Activated CD8-positive, alpha-beta memory T cell treated with anti-CD3 and anti-CD28 coated beads, Interleukin-2, amount 50 U/mL, for 24 hours (primary cell): ENCODE results near the gene PER3.

Source experiments
- DNase-seq: peaks from one replicate; pipeline ENCODE4 v3.0.0-alpha.2; 2020; ENCODE audit errors: extremely low read depth

Gene PER3

DNA sequence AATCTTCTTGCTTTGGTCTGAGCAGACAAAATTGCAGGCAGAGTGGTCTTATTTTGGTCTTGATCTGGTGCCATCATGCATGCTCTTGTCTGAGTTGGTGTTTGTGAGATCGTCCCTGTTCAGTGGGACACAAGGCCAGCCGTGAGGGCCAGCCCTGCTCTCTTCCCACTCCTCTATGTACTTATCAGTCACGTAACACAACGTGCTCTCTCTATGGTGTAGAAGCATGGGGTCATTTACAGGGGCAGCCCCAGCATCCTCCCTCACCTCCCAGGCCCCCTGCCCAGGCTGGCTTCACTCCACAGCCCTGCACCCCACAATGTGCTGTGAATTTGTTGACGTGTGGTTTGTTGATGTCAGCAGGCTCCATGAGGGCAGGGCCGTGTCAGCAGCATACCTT lies 87.0 kb downstream of the PER3 start:
- DNase-seq = no peak

DNA sequence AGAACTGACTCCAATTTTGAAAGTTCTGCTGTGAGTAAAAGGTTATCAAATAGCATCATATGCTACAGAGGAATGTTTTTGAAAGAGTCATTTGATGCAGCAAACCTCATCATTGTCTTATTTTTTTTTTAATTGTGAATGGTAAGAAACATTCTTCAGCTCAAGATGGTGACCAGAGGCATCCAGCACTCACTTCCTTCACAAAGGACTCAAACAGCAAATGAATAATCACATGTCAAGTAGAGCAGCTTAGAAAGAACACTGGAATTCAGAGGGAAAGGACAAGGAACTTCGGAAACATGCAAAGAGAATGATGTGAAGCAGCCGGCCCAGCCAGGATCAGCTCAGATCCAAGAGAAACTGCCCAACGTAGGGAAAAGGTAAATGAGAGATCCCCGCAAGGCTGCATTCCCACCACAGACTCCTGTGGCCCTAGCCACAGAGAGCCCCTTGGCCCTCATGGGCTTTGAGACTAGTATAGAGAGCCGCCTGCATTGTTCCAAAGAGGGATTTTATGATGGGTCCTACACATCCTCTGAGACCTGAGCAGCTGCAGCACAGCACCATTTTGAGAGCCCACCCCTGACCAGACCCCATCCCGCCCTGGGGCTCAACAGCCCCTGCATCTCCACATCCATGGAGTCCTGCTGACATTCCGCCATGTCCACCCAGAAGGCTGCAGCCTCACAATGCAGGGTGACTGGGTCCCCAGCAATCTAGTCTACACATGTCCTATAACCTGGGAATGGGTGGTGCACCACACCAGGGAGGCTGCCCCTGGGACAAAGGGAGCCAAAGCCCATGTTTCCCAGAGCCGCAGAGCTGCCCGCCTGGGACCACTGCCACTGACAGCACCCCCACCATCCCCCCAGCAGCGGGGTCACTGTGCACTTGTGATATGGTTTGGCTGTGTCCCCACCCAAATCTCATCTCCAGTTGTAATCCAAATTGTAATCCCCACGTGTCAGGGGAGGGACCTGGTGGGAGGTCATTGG lies 90.0 kb downstream of the PER3 start:
- no peak for DNase-seq

DNA sequence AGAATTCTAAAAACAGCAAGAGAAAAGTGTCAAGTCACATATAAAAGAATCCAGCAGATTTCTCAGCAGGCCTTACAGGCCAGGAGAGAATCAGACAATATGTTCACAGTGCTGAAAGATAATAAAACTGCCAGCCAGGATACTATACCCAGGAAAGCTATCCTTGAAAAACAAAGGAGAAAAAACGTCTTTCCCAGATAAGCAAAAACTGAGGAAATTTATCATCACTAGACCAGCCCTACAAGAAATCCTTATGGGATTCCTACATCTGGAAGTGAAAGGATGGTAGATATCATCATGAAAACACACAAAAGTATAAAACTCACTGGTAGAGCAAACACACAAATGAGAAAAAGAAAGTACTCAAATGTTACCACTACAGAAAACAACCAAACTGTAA lies 93.9 kb downstream of the PER3 start:
- DNase-seq = no peak

GRCh38 chr1:7879228-7879627 lies 95.1 kb downstream of the PER3 start:
- no peak for DNase-seq

- DNase-seq = no peak
These were observed 100.7 kb downstream of the PER3 start for GRCh38 chr1:7884757-7885156.

DNA sequence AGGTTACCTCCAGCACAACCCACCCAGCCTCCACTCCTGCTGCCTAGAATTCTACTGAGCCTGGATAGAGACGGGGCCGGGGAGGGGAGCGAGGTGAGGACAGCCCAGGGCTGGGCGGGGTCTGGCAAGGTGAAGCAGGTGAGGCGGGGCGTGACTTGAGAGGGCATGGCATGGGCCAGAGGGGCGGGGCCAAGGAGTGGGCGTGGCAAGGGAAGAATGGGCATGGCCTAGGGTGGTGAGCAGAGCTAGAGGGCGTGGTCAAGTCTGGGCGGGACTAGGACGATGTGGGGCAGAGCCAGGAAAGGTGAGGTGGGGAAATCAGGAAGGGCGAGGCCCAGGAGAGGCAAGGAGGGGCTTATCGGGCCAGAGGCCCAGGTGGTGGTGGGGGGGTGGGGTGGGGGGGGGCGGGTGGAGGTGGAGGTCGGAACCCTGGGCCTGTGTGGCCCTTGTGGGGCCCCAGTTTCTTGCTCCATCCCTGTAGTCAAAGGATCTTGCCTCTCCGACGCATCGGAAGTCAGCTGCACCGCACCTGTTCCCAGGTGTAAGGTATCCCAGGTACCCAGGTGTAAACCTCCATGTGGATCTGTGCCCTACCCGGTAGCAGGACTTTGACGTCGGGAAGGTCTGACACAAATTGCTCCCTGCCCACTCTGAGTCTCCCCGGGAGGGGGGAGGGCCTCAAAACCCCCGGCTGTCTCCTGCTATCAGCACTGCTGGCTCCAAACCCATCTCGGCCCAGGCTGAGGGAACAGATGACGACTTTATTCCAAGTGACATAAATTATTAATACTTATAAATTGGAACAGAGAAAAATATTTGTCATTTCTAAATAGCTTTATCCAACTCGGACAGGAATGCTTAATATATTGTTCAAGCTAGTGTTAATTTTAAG lies 101.7 kb downstream of the PER3 start:
- DNase-seq = no peak

DNA sequence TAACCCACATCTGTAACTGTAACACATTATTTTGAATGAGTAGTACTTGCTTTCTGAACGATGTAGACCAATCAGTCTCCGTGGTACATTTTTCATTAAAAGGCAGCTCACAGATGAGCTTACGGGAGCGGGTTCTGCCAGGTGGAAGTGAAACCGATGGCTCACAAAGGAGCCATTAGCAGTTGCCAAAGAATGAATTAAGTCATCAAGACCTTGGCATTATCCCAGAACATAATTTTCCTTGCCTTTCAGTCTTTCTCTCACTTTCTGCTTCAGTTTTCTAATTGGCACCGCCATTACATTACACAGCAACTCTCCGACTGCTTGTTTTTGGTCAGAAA lies 102.3 kb downstream of the PER3 start:
- no peak for DNase-seq

DNA sequence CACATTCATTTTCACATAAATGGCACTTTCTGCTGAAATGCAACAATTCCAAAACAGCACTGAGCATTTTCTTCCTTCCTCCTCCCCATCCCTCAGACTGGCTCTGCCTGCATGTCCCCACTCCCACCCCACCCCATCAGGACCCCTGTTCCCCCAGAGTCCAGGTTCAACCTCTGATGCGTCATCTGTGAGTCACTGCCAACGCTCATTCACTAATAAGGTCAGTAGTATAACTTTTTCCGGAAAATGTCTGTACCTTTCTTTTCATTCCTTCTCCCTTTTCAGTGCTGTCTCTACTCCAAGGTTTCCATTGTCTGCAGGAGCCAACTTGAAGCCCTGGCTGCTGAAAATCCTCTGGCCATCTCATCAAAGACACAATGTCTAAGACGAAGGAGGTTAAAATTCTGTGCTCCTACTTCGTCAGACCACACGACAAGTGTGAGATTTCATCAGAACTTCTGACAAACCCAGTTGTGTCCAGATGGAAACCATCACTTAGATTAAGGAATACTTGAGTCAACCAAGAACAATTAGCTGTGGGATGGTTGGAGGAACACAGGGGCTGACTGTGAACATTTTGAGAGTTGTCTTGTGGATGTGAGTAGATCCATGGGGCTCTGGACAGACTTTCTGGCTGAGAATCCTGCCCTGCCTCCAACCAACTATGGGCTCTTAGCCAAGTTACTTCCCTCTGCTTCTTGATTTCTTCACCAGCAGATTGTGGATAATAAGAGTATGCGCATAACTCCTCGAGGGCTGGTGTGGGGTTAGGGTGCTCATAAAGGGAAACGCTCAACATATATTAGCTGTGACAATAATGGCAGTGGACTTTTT lies 104.4 kb downstream of the PER3 start:
- no peak for DNase-seq

GRCh38 chr1:7890853-7891252 lies 106.8 kb downstream of the PER3 start:
- DNase-seq = no peak

DNA sequence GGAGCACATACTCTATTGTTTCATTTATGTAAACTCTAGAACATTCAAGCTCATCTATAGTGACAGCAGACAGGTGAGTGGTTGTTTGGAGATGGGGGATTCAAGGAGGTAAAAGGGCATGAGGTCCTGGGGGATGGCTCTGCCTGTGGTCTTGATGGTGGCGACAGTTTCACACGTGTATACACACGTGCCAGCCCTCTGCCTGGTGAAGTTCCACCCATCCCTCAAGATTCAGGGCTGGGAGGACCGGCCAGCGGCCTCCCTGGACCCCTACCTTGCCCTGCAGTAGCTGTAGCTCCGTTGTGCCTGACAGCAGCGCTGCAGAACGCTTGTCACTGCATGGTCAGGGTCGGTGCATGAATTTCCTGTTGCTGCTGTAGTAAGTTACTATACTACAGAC lies 107.7 kb downstream of the PER3 start:
- no peak for DNase-seq

GRCh38 chr1:7893529-7894180 lies 109.6 kb downstream of the PER3 start:
- DNase-seq = no peak
